ENCODE results near the gene ITGB7. TPM values are rescaled to one million over a fixed set of nuclear protein-coding genes. Genes with fewer than 3 reads are reported as not detected.

Gene ITGB7
- polyA plus RNA-seq, 1 of the 3 experiments (the other 2 are of a cell fraction): 0.25 TPM

- no peaks in the 10 kb centered on the region for H3K9me3 ChIP-seq
- peak overlapping the region; percentile 80 for H3K4me2 ChIP-seq
- H4K20me1 ChIP-seq (ENCODE audit: insufficient read depth): no peaks in the 10 kb centered on the region
- H3K27me3 ChIP-seq (ENCODE audit: insufficient read depth): no peaks in the 10 kb centered on the region
- peak; percentile 61 for DNase-seq
- CTCF ChIA-PET: interaction anchor here (0.7 to 6.5 kb wide), 7 partner anchors 8 to 158 kb away, joined by 3 to 39 read pairs (median 4); partner anchors contain the start of gene RARG
- H3K4me3 ChIP-seq (ENCODE audit: low read depth in 2 of 2, low read length in 1 of 2): no peak overlapping the region; a peak in 1 of 4 replicates
- H3K27ac ChIP-seq (ENCODE audit: low read depth in 2 of 2, low read length in 1 of 2): peak overlapping the region; percentile 99
- H3K36me3 ChIP-seq (replicated peaks in 1 of 2; ENCODE audit: control insufficient read depth in 1 of 2, insufficient read depth in 2 of 2, low read length in 1 of 2): peaks cover 0 to 8% of the 10 kb centered on the region in 2 experiments
- peaks cover 14% of the 10 kb centered on the region for H3K79me2 ChIP-seq (ENCODE audit: insufficient read depth)
- no peaks in the 10 kb centered on the region for H3K9me2 ChIP-seq
- POLR2A ChIA-PET: interaction anchor here (0.6 kb wide), 1 partner anchor 19 kb away, joined by 3 read pairs; no protein-coding TSS in a partner anchor
- 22% methylated on average over 13 of the region's 16 CpGs for WGBS (ENCODE audit: low lambda C conversion rate)
- peaks cover 34% of the 10 kb centered on the region for H3F3A ChIP-seq (replicated peaks; ENCODE audit: insufficient read depth)
- peaks cover 46 to 57% of the 10 kb centered on the region in 2 experiments for H3K4me1 ChIP-seq (ENCODE audit: control insufficient read depth in 1 of 2, insufficient read depth in 2 of 2, low read depth in 1 of 2, low read length in 1 of 2)
- 0 out of 2 replicates have a peak overlapping the region, but pooled peaks have one; percentile 4 for H2AFZ ChIP-seq (ENCODE audit: low read depth)
- H3K9ac ChIP-seq: peak overlapping the region; percentile 51; the same call in 1 of the 2 replicates
- TF ChIP-seq RFX5 (IDR thresholded peaks at IDR 0.05; ENCODE audit: low read length) (no peak), FOXM1 (IDR thresholded peaks at IDR 0.05; ENCODE audit: low read depth) (no peak), RXRA (IDR thresholded peaks at IDR 0.05; ENCODE audit: borderline replicate concordance, low read depth) (no peak), GABPA (IDR thresholded peaks at IDR 0.05; ENCODE audit: low read depth) (no peak), GATA2 (CRISPR knock-in tag; IDR thresholded peaks at IDR 0.05) (no peak), NRF1 (IDR thresholded peaks at IDR 0.05; ENCODE audit: low read depth, low read length) (no peak), USF1 (IDR thresholded peaks at IDR 0.05; ENCODE audit: borderline replicate concordance, low read depth) (no peak), NFIC (IDR thresholded peaks at IDR 0.05; ENCODE audit: borderline replicate concordance) (no peak), FOXJ3 (CRISPR knock-in tag; IDR thresholded peaks at IDR 0.05) (no peak), EZH2phosphoT487 (IDR thresholded peaks at IDR 0.05; ENCODE audit: borderline replicate concordance, low read depth) (no peak), PBX3 (IDR thresholded peaks at IDR 0.05) (no peak), TEAD4 (IDR thresholded peaks at IDR 0.05; ENCODE audit: borderline replicate concordance, insufficient read depth) (no peak), JUND (IDR thresholded peaks at IDR 0.05) (no peak), RCOR1 (IDR thresholded peaks at IDR 0.05; ENCODE audit: low read length) (no peak), EP300 (IDR thresholded peaks at IDR 0.05; ENCODE audit: borderline replicate concordance in 1 of 2, low read depth in 1 of 2, low read length in 1 of 2) (no peak), ZBTB33 (IDR thresholded peaks at IDR 0.05; ENCODE audit: borderline replicate concordance, low read depth) (no peak)
Observed at GRCh38 chr12:53223389-53224060, 16.5 kb upstream of the ITGB7 start.
